GM10266 (cell line): ENCODE results near the gene SIGLEC1.

ENCODE experiments used
- DNase-seq: peaks from one replicate; pipeline ENCODE4 v3.0.0; 2012; ENCODE audit errors: extremely low spot score
- TF ChIP-seq, protein P1 (sequence below): IDR thresholded peaks from 2 replicates; pipeline ENCODE4 v1.5.1; 2012; ENCODE audit warnings: mild to moderate bottlenecking, low read depth; ENCODE audit not compliant: control insufficient read depth, insufficient read depth; ENCODE audit errors: missing control alignments

The SIGLEC1 gene

DNA sequence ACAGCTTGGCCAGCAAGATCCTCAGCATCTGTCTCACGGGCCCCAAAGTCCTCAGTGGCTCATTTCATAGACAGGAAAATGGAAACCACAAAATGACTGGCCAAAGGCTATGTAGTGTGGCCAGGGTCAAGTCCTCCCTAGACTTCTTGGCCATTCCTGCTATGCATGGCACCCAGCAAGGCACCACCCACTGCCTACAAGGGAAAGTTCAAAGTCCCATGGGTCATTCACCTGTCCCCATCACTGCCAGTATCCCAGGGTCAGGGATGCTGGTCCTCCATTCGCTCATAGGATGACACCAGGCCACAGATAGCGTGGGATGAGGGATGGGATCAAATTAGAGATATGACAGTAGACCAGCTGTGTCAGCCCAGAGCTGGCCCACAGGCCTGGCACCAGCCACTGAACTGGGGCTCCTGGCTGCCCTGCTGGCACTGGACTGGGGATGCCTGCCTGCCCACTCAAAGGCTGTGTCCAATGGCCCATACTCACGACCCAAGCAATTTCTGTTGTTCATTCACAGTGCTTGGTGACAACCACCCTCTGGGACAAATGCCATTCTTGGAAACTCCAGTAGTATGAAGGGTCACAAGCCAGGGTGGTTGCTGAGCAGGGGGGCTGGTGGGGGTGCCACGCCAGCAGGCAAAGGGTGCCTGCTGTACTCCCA is 43.5 kb upstream of the SIGLEC1 start:
- DNase-seq = no peak
- TF ChIP-seq, protein P1, sequence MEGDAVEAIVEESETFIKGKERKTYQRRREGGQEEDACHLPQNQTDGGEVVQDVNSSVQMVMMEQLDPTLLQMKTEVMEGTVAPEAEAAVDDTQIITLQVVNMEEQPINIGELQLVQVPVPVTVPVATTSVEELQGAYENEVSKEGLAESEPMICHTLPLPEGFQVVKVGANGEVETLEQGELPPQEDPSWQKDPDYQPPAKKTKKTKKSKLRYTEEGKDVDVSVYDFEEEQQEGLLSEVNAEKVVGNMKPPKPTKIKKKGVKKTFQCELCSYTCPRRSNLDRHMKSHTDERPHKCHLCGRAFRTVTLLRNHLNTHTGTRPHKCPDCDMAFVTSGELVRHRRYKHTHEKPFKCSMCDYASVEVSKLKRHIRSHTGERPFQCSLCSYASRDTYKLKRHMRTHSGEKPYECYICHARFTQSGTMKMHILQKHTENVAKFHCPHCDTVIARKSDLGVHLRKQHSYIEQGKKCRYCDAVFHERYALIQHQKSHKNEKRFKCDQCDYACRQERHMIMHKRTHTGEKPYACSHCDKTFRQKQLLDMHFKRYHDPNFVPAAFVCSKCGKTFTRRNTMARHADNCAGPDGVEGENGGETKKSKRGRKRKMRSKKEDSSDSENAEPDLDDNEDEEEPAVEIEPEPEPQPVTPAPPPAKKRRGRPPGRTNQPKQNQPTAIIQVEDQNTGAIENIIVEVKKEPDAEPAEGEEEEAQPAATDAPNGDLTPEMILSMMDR = no peak

DNA sequence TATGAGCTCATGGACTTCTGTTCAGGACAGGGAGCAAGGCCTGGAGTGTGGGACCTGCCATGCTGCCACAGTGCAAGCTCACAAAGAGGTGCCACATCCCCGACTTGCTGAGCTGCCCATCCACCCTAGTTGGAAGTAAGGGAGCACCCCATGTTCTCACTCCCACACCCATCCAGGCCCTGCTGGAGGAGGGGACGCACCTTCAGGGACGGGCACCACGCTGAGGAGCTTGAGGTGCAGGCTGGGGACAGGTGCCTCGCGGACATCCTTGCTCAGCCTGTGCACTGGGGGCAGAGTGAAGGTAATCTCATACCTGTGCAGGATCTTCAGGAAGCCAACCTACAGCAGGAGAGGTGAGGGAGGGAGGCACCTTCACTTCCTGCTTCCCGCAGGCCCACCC is 42.9 kb upstream of the SIGLEC1 start:
- TF ChIP-seq, protein P1 = no peak
- no peak for DNase-seq

DNA sequence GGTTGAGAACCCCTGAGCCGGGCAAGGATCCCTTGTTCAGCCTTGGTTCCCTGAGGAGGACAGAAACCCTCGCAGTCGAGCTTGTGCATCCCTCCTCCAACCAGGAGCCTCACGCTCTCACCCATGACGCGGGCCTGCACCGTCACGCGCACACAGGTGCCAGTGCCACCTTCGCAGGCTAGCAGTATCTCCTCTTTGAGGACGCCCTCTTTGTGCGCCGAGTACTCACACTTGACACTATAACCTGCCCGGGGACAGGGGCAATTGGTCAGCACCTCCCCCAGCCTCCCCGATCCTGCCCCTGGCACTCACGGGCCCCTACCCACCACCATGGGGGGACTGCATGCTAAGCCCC is 41.9 kb upstream of the SIGLEC1 start:
- TF ChIP-seq, protein P1 = no peak
- no peak for DNase-seq

DNA sequence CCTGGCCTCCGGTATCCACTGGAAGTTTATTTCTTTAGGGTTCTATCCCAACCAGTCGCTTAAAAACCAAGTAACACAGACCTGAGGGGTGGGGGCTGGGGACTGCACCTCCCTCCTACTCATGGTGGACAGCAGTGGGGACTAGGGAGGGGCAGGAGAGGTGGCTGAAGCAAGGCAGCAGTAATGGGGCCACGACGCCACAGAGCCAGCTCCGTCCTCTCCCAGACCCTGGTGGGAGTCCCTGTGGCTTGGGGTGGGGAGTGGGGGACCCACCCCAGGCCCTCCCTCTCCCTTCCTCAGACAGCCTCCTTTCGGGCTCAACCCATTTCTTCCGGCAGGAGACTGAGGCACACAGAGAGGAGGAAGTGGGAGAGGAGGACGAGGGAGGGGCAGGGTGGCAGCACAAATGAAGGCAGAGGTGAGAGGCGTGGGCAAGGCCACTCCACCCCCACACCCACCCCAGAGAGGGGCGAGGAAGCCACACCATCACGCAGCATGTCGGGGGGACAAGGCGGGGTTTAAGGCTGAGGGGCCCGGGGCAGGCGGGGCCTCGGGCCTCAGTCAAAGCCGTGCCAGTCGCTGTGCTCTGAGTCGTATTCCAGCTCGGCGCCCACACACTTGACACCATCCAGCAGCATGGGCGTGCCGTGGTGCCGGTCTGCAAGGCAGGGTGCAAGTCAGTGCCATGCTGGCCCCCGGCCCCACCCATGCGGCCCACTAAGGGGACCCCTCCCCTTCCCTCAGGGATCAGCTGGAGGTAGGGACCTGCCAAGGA is 41.3 kb upstream of the SIGLEC1 start:
- no peak for DNase-seq
- TF ChIP-seq, protein P1 = no peak

DNA sequence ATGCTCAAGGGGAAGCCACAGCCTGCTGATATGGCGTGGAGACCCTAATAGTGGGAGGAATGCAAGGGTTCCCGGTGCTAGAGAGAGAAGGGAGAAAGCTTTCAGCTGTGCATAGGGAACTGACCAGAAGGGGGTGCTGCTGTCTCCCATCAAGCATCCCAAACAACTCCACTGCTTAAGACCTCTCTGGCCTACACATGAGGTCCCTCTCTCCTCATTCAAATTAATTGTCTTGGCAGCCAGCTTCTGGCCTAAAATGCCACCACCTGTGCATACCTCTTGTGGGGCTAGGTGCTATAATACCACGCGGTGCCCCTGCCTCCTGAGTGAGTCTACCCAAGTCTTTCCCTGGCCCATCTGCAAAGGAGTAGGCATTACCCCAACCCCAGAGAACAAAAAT is 40.7 kb upstream of the SIGLEC1 start:
- TF ChIP-seq, protein P1 = peak; percentile 74

DNA sequence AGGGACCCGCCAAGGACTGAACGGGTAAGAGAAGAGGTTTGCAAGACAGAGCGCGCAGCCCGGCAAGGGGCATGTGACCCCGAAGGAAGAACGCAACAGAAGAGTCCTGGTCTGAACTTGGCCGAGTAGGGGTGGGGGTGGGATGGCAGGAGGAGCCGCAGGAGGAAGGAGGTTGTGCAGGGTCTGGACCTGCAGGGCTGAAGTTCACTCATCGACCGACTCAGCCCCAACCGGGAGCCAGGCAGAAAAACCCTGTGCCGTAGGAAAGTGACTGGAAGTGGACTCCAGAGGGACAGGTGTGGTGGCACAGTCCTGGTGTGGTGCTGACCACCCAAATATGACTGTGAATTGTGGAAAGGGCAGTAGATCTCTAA is 40.0 kb upstream of the SIGLEC1 start:
- TF ChIP-seq, protein P1 = no peak
- DNase-seq = no peak

More for the DNA sequence above, 40.7 kb upstream of the SIGLEC1 start:
- DNase-seq = peak; percentile 87
